NCI-H128 (cell line): ENCODE measurements around the gene SORCS3.

ENCODE experiments used
- DNase-seq: peaks from one replicate; lab custom pipeline; 2025; ENCODE audit not compliant: unreplicated experiment; lab: John Stamatoyannopoulos, UW

The SORCS3 gene

DNA sequence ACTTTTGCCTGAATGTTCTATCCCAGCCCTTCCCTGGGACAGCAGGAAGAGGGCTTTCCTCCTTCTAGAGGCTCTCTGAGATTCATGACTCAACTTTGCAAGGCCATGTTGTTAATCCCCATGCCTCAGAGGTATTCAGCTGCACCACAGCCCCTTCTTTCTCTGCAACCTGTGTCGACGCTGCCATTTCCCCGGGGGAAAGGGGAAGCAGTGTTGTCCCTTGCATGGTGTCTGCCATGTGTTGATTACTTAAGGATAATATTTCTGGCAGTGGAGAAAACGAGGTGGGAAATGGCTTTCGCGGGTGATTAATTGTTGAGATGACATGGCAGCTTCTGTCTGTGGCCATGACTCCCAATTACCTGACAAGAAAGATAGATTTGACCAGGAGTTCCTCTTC, 133.1 kb downstream of the SORCS3 start:
- DNase-seq: no peak

DNA sequence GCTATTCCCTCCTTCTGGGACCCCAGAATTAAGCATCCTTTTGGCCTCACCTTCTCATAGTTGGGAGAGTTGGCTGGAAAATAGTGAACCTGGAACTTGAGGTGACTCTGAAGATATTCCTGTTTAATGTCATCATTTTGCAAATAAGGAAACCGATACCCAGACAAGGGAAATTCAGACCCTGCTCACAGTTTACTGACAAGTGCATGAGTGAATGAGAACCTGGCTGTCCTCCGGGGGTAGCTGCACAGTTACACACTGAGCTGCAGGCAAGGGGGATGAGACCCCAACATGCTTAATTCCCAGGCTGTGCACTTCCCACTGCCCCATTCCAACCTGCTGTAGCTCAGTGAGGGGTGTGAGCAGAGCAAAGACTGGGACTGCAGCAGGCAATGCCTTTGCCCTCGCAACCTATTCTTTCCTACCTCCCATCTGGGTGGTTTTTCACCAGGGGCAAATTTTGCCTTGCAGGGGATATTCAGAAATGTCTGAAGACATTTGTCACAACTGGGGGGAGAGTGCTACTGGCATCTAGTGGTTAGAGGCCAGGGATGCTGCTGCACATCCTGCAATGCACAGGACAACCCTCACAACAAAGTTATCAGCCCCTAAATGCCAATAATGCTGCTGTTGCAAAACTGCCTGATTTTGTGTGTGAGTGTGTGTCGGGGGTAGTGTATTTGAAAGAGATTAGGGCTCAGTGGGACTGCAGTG, 136.2 kb downstream of the SORCS3 start:
- DNase-seq: no peak

DNA sequence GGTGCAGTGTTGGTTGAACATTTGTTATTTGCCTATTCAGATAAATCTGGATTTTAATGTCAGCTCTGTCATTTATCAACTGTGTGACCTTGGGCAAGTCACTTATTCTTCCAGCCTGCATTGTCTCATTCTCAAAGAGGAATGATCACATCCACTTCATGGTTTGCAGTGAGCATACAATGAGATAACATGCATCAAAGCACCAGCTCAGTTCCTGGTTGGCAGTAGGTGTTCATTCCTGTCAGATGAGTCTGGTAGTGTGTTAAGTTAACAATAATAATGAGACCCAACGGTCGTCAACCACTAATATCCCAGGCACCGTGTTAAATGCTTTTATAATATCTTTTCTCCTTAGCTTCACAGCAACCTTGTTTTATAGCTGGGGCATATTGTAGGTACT, 137.3 kb downstream of the SORCS3 start:
- no peak for DNase-seq

DNA sequence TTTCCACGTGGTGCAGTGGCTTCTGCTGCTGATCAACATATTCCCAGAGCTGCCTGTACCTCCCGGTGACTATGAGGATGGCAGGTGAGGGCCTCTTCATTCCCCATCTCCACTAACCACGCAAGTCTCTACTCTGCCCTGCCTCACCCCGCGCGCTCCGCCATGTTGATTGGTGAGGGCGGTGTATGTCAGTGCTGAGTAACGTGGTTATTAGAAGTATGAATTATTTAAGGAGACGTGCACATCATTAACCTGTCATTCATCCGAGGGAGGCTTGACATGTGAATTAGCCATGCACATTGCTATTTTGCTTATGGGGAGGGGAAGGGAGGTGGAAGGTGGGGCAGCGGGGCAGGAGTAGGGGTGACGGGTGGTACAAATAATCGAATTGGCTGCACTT, 138.6 kb downstream of the SORCS3 start:
- no peak for DNase-seq

DNA sequence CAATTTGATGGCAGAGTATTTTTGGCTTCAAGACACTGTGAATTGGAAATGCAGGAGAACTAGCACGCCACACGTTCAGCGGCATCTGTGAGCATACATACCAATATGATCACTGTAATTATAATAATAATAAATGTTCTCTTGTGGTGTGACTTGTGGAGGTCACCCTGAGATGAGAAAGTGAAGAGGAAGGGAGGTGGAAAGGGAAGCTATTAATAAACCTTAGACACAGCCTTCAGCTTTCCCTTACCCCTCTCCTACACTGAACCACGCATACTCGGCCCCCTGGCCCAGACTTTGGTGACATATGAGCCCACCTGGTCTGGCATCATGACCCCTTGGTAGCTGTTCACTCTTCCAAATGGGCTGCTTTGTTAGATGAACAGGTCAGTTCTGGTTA, 139.1 kb downstream of the SORCS3 start:
- DNase-seq: no peak

DNA sequence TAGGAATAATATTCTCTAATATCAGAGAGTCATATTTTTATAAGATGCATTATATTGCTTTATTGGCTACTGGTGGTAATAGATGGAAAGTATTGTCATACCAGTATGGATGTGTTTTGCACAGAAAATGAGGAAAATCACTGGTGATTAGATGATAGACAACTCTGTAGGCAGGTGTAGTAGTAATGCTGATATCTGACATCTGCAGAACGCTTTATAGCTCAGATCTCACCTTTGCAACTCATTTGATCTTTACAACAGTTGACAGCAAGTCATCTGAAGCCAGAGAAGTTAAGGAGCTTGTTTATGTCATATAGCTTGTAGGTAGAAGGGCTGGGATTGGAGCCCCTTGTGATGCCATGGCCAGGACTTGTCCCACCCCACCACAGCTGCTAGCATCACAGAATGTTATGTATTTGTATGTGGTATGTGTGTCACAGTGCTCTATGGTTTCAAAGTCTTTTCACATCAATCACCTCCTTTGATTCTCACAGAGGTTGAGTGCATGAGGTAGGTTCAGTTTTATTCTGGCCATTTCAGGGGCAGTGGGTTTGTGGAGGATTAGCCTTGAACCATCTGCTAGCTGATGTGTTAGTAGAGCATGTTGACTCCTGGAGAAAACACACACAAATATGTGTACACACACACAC, 140.0 kb downstream of the SORCS3 start:
- DNase-seq: no peak

DNA sequence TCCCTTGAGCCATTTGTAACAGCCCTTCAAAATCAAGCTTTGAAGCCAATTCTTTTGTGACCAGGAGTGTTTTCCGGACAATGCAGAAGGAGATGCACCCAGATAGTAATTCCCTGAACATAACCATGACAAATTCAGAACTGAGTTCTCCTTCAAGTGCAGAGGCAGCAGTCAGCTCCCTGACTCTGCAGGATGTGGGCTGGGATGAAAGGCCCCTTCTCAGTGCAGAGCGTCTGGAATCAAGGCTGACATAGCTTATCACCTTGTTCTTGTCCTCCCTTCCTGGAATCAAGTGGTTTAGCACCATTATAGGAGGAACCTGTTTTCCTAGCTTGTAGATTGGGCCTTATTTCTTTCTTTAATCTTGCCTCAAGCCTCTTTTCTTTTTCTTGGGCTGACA, 143.4 kb downstream of the SORCS3 start:
- no peak for DNase-seq

DNA sequence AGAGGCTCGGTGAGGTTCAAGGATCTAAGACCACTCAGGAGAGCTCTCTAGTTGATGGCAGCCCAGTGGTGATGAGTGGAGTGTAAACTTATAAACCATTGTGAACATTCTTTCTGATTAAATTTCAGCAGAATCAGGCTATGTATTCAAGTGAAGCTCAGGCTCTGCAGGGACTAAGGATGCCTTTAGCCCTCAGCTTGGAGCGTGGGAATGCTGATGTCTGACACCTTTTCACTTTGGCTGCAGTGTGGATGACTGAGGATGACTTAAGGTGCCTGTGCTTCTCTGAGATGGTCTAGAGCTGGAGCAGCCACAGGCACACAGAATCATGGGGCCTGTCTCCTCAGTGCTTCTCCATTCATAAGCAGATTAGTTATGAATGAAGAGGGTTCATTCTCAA, 150.4 kb downstream of the SORCS3 start:
- no peak for DNase-seq

DNA sequence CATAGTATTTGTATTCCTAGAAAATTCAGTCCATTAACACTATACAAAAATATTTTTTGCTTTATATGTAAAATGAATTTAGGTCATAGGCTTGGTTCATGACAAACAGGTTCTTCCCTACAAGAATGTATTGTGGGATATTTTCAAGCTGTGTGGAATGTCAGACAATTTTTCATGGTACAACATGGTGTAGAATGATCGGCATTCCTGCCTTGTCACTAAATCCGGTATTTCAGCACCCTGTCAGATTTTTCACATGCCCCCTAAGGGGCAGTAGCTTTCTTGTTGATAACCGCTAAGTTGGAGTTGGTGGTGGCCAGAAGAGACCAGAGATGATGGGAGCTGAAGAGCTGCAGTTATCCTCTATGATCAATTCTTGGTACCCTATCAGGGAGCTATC, 154.3 kb downstream of the SORCS3 start:
- no peak for DNase-seq

DNA sequence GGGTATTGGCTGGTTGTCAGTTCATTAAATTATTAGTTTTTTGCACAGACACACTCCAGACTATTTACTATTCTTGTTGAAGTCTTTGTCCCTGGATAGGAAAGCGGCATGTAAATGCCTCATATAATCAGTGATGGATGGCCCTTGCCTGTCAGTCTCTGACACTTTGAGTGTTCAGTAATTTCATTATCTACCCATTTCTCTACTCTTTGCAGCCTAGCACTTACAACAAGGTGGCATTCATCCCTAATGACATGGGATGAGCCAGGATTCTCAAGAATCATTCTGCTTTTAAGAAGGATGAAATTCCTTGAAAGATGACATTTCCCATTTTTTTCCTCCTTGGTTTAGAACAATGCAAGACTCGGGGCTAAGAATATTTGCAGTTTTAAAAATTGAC, 155.7 kb downstream of the SORCS3 start:
- DNase-seq: no peak

DNA sequence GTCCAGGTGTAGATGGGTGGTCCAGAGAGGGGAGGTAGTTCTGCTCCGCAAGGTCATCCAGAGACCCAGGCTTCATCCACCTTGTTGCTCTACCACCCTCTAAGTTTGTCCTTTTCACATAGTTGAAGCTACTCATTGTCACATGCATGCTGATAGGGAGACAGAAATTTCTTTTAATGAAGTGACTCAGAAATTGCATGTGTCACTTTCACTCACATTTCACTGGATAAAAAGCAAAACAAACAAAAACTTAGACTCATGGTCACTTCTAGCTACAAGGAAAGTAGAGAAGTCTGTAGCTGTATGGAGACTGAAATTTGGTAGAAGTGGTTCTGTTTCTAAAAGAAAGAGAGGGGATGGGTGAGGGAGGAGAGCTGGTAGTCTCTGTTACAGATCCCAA, 161.9 kb downstream of the SORCS3 start:
- DNase-seq: no peak

DNA sequence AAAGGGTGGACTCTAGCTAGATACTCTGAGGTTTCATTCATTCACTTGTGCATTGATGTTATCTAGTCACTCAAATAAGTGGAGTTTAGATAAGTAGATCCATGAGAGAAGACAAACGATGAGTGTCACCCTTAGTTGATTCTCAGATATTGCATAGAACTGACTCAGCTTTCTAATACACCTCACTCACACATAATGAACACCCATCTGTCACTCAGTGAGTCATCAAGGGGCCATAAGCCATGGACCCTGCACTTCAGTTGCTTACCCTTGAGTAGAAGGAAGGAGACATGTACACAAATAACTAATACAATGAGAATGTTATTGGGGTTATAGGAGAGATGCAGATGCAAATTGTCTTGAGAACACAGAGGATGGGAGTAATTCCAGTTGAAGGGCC, 163.8 kb downstream of the SORCS3 start:
- no peak for DNase-seq

DNA sequence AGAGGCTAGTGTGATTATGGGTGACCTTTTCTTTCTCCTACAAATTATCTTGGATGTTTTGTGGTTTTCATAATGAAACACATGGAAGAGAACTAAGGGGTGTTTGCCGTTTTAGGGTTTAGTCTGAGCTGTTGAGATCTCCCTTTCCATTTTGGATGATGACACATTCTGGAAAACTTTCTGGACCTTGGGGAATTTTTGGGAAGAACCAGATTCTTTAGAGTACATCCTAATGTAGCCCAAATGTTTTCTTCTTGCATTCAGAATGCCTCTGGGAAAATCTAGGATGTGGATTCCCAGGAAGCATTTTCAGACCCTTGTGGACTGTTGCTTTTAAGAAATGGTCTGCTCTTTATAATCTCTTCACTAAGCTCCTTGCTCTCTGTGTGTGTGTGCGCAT, 165.7 kb downstream of the SORCS3 start:
- no peak for DNase-seq

DNA sequence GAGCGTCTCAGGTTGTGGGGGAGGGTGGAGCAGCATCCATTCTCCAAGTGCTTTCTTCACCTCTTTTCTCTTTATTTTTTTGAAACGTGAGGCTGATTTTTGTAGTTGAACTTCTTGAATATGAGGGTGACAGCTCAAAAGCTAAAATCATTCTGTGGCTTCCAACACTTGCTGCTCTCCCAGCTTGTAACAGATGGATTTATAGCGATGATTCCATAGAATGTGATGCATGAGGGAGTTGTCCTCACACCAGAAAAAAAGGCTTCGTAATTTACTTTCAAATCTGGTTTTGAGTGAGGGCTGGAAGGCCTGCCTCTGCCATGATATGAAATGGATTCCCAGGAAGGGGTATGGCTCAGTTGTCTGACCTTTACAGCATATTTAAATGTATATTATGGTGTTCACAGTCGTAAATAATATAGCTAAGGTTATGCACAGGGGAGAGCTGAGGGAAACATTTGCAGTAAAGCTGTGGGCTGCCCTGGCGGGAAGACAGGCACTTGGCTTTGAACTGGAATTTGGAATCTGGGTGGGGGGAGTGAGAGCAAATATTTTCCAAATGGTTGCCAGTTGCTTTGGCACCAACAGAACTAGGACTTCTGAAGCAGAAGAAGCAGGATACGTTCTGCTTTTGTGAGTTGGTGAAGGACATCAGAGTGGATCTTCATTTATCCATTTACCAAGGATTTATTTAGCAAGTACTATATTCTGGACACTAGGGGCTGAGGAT, 166.7 kb downstream of the SORCS3 start:
- DNase-seq: no peak

DNA sequence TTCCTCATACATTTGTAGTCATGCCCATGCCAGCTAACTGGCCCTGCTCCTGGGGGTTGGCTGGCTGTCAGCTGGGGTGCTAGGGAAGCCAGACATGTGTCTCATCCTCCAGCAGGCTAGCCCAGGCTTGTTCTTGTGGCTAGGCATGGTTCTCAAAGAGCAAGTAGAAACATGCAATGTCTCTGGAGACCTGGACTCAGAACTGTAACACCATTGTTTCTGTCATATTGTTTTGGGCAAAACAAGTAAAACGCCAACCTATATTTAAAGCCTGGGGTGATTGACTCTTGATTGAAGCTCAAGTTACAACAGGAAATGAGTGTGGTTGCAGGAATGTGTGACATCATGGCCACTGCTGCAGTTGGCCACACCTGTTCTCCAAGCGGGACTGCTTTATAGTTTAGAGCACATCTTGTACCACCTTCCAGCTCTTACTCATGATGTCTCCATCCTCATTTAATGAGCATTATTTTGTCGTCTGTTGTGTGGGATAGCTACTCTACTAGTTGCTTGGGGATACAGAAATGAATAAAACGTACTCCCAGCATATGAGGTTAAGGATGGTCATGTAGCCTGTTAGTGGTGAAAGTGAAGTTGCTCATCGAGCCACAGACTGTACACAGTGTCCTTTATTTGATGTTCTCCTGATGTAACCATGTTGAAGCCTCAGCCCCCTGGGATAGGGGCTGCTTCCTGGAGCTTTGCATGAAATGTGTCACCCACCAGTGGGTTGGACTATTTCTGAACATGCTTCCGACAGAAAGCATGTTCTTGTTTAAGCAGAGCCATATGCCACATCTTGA, 168.4 kb downstream of the SORCS3 start:
- no peak for DNase-seq

DNA sequence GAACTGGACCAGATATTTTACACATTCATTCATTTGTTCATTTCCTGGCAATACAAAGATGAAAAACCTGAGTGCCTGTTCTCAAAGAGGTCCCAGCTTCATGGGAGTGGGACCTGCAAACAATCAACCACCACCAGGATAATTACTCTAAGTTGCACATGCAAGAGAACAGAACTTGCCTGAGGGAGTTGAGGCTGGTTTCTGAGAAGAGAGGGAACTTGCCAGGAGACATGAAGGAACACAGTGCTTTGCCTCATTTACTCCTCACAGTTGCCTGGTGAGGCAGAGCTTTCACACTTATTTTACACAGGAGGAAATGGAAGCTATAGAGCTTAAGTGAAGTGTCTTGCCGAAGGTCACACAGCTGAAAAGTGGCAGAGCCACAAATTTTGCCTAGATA, 170.1 kb downstream of the SORCS3 start:
- no peak for DNase-seq

DNA sequence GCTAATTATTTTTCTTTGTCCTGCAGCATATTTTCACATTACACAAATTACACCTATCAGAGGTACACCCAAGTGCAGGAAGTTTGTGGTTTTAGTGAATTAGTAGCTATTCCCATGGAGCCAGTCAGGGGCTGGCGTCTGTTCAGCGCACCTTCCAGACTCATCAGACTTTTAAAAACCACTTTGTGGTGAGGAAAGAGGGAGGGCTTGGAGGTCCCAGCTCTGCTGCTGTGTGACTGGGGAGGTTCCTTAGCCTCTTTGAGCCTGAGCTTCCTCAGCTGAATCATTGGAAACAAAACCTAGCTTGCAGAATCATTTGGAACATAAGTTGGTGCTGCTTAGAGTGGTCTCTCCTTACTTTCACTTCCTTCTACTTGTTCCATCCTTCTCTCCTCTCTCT, 175.4 kb downstream of the SORCS3 start:
- DNase-seq: no peak

DNA sequence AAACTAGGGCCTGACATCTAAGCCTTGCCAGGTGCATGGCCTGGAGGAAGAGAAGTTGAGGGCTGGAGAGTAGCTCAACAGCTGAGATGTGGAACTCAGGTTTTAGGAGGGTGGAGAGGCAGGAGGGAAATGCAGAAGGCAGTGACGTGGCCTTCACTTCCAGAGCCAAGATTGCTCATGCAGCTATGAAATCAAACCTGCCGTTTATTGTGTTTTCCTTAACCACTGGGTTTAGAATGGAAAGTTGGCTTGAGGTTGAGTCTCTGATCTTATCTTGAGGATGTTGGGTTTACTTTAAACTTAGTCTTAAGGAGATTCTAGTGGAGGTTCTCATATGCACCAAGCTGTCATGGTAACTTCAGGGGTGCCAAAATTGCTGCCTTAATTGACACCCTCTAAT, 178.6 kb downstream of the SORCS3 start:
- no peak for DNase-seq

DNA sequence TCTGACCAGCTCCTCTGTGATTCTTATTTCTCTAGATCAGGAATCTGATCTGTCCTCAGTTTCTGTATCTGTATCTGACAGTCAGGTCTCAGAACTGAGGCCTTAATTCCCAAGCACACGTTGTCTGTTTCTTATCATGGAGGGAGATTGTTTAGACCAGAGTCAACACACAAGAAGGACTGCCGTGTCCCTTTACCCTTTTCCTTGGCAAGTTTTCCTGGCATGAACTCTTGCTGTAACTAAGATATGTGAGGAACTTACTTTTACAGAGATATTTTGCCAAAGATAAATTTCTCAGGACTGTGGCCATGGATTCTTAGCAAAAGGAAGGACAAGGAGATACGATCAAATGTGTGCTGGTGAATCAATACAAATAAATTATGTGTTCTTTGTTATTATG, 181.0 kb downstream of the SORCS3 start:
- no peak for DNase-seq

DNA sequence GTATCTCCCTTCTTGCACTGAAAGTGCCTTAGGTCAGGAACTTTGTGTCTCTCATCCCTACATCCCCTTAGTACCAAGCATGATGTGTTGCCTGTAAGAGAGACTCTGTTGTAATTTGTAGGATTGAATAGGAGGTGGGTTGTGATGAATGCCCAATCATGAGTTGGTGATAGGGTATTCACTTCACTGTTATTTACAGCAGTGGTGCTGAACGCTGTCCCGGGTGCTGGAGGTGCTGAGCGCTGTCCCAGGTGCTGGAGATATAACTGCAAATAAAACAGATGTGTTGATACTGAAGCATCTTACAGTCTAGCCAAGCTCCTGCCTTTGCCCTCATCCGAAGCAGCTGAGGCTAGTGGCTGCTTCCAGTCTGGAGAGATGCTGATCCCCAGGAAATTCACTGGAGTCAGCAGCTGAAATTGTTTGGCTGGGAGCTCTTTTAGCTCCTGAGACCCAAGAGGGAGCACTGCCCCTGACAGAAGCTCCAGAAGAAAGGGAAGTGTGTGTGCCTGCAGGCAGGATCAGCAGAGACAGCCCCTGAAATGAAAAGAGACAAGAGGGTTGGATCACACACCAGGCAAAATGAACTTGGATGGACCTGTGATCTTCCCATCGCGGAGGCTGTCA, 183.4 kb downstream of the SORCS3 start:
- DNase-seq: no peak

DNA sequence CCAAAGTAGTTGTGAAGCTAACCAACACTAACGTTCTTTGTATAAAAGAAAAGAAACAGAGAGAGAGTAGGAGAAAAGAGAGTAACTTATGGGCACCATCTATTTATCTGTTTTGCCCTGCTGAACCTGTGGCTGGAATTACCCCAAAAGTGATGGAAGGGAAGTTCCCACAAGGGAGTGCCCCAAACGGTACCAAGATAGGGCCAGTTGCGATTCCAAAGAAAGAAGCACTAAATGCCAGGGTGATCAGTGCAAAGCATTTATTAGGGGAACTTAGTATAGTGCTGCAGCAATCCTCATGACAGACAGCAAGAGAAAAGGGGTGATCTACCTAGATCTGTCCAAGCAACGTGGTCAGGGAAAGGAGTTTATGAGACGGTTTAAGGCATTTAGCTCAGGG, 190.2 kb downstream of the SORCS3 start:
- DNase-seq: no peak
